GM18867 (cell line): Measurements from ENCODE around the gene TRAFD1.
"Not testable (repeated sequence)": the region's sequence is repeated elsewhere in the genome, so short reads cannot be mapped to it uniquely, and the experiment has no call there.

Source experiments
- ATAC-seq: cut with Tn5 transposase; IDR thresholded peaks from one replicate; pipeline ENCODE4 v1.9.1; 2021; ENCODE audit warnings: mild to moderate bottlenecking, moderate library complexity; ENCODE audit not compliant: unreplicated experiment

TRAFD1 gene

DNA sequence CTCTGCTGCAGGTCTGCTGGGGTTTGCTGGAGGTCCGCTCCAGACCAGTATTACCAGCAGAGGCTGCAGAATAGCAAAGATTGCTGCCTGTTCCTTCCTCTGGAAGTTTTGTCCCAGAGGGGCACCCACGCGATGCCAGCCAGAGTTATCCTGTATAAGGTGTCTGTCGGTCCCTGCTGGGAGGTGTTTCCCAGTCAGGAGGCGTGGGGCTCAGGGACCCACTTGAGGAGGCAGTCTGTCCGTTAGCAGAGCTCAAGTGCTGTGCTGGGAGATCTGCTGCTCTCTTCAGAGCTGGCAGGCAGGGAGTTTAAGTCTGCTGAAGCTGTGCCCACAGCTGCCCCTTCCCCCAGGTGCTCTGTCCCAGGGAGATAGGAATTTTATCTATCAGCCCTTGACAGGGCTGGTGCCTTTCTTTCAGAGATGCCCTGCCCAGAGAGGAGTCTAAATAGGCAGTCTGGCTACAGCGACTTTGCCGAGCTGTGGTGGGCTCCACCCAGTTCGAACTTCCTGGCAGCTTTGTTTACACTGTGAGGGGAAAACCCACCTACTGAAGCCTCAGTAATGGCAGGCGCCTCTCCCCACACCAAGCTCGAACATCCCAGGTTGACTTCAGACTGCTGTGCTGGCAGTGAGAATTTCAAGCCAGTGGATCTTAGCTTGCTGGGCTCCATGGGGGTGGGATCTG is 33.2 kb downstream of the TRAFD1 start:
- not testable (repeated sequence) for ATAC-seq

DNA sequence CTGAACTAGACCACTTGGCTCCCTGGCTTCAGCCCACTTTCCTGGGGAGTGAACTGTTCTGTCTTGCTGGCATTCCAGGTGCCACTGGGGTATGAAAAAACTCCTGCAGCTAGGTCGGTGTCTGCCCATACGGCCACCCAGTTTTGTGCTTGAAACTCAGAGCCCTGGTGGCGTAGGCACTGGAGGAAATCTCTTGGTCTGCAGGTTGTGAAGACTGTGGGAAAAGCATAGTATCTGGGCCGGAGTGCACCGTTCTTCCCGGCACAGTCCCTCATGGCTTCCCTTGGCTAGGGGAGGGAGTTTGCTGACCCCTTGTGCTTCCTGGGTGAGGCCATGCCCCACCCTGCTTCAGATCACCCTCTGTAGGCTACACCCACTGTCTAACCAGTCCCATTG is 33.8 kb downstream of the TRAFD1 start:
- ATAC-seq: no peak

DNA sequence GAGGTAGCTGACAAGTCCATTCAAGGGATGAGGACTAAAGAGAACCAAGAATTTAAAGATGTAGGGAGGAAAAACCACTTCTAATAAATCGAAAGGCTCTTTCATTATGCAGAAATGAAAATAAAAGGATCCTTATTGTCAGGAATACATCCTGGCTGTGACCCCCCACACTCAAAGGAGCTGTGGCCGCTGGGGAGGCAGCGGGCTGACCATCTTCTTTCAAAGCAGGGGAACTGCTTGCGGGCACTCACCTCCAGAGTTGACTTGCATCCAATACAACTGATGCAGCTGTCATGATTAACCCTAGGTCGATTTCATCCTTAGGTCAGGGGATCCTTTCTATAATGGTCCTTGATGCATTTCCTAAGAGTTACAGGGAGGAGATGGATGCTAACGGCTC is 35.3 kb downstream of the TRAFD1 start:
- ATAC-seq: no peak

DNA sequence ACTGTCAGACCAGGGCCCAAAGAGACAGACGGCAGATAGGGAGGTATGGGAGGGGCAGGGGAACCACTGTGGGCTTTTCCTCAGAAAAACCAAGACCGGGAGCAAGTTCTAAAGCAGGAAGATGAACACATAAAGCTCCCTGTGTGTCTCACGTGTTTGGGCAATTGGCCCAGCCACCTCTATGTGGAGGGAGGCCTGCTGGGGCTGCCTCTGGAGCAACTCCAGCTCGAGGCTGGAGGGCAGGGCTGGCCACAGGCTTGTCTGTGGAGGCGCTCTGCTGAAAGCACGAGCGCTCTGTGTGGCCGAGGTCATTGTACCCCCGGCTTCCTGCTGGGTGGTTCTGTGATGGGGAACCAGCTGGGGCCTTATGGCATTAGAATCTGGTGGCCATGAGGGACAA is 36.4 kb downstream of the TRAFD1 start:
- ATAC-seq: no peak

DNA sequence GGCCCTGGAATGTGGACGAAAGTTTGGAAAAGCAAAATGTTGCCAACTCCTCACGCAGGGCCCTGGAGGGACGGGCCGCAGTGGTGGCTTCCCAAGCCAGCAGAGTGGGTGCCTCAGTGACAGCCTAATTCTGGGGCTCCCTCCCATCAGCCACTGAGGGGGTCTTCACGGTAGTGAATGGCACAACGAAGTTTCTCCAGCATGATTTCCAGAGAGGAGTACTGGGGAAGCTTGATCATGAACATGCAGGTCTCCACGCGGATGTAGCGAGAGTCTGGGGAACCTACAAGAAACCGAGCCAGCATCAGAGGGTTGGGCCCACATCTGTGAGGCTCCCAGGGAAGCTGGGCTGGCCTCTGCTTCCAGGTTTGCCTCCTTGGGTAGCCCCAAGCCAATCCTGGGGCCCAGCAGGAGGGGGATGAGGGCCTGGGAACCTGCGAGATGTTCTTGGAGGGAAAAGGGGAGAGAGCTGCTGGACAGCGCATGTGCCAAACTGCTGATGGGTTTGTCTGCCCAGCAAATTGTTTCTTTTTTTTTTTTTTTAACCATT is 37.0 kb downstream of the TRAFD1 start:
- ATAC-seq: no peak

DNA sequence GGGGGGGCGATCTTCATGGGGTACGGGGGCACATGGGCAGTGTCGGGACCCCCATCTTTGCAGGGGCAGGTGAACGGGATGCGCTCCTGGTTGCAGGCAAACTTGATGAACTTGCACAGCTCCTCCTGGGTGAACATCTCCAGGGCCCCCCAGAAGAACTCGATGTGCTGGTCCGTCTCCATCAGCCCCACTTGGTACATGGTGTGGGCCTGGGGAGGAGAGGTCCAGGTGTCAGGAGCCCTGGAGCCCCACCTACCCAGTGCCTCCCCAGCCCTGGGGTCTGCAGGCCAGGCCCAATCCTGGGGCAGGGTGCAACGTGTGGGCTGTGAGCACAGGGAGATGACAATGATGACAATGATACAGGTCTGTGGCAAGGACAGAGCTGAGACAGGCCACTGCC is 37.7 kb downstream of the TRAFD1 start:
- ATAC-seq: no peak

DNA sequence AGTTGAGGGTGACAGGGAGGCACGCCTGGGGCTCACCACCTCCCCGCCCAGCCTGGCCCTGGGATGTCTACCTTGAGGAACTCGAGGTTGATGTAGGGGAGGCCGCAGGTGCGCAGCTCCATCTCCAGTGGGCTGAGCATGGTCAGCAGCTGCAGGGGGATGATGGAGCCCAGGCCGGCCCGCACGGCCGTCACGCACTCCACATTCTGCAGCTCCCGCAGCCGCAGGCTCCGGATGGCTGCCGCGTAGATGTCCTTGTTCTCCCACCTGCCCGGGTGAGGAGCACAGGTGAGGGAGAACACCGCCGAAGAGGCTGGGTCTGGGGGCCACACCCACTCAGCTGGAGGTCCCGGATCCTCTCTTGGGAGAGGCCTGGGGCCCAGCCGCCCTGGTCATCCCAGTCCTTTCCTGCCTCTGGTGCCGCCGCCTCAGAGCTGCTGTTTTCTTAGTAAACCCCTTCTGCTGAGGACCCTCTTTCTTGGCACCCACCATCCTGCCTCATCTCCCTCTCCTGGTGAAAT is 38.2 kb downstream of the TRAFD1 start:
- no peak for ATAC-seq

DNA sequence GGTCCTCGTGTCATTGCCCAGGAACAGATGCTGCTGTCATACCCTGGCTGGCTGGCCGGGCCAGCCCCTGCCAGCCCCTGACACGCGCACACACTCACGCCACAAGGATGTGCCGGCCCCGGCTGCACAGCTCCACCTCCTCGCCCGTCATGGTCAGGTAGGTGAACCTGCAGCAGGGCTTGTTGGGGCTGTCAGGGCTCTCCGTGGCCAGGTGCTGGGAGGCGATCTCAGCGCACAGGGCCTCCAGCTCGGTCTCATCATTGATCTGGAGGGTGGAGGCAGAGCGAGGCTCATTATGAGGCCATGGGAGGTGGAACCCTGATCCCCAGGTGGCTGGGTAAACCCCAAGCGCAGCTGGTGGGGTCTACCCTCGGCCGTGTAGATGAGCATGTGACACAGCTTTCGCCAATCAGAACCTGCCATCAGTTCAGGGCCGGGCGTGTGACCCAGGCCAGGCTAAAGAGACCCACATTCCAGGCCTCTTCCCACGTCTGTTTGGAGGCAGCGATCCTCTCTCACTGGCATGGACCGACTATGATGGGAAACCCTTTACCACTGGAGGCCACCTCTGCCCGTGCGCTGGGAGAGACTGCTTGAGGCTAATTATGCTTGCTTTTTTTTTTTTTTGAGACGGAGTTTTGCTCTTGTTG is 38.8 kb downstream of the TRAFD1 start:
- ATAC-seq: no peak

DNA sequence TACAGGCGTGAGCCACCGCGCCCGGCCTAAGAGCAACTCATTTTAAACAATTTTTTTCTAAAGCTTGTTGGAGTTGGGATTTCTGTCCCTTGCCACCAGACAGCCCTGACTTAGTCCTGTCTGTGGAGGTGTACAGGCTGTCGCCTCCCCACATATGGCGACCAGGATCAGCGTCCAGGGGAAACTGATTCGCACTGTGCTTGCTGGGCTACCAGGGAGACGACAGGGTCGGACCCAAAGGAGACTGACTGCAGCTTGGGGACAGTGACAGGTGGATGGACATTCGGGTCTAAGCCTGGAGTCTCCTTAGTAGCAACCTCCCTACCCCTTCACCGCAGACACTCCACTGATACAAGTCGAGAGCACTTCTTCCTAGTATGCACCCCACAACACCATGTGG is 40.3 kb downstream of the TRAFD1 start:
- no peak for ATAC-seq

DNA sequence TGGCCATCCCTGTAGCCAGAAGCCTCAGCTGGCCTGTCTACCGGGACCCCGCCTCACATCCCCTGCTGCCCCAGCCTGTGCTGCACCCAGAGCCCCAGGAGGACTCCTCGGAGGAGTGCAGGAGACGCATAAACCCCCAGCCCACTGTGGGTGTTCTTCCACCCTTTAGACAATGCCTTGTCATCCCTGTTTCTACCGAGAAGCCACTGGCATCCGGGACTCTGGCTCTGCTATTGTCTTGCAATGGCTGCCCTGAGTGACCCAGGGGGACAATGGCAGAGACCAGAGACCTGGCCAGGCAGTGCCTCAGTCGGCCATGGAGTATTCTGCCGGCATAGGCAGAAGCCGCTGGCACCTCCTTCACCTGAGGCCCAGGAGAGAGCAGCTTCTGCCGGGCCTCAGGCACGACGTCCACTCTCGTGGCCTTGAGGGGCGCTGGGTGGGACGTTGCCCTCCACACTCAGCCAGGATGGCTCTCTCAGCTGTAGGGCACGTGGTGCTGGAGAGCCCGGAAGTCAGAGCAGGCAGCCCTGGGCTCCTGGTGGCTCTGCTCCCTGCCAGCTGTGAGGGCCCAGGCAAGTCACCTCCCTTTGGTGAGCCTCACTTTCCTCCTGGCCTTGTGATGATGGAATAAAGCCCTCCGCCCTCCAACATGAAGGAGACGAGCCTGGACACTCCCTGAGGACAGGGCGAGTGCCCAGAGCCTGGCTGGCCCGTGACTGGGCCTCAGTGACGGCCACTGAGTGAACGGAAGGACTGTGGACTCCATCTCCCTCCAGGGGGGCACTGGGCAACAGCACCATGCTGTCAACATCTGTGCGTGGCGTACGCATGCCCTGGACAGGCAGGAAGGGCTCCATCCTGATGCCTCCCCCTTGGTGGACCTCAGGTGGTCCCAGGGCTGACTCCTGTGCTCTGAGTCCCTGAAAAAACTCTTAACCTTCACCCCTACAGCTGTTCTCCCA is 41.0 kb downstream of the TRAFD1 start:
- no peak for ATAC-seq

DNA sequence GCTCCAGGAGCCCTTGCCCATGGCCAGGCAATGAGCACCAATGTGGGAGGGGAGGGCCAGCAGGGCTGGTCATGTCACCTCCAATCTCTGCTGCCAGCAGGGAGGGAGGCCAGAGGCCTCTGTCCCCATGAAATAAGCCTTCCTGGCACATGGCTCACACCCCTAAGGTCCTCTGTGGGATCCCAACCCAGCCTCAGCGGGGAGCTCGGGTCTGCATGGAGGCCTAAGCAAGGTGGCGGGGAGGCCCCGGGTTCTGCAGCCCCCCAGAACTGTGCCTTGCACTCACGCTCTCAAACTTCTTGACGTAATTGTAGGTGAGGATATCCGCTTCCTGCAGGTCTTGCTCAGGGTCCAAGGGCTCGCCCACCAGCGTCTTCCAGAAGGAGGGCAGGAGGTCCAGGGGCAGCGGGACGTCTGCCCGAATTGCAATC is 41.7 kb downstream of the TRAFD1 start:
- ATAC-seq: no peak

DNA sequence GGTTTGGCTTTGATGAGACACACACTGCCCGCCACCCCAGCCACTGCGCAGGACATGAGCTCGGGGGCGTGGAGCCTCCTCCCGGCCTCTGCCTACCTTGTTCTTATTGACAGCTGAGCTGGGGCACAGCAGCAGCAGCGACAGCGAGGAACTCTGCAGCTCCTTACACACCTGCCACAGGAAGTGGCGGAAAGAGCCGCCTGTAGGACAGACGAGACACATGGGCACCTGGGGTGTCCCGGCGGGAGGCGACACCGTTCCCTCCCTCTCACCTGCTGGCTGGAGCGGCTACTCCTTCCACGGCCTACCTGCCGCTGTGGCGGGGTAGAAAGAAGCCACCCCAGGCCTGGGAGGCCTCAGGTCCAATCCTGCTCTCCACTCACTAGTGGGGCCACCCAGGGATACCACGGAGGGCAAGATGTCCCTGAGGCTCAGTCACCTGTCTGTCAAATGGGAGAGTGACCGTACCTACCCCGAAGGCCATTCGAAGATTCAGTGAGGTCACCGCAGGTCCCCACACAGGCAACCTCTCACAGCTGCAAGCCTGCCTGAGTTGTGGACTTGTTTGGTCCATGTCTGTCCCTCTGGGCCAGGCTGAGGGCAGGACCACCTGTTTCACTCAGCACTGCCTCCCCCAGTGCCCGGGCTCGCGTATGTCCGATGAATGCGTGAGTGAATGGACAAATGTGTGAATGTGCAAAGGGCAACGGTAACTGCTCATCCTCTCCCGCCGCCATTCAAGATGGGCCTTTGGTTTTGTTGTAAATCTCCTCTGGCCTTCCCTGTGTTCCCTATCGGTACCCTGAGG is 42.6 kb downstream of the TRAFD1 start:
- no peak for ATAC-seq

DNA sequence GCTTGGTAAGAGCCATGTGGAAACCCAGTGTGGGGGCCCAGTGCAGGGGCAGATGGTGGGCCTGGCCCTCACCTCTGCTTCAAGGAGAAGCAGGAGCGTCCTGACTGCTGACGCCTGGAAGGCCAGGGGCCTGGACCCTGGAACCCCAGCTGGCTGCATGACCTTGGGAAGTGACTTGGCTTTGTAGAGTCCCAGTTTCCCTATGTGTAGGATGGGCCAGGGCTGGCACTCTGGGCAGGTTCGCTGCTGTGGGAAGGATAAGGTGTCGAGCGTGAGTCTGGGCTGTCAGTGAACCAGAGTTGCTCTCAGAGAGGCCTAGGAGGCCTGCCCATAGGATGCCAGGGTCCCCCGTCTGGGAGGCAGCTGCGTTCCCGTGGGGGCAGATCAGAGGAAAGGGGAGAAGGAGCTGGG is 43.2 kb downstream of the TRAFD1 start:
- no peak for ATAC-seq

DNA sequence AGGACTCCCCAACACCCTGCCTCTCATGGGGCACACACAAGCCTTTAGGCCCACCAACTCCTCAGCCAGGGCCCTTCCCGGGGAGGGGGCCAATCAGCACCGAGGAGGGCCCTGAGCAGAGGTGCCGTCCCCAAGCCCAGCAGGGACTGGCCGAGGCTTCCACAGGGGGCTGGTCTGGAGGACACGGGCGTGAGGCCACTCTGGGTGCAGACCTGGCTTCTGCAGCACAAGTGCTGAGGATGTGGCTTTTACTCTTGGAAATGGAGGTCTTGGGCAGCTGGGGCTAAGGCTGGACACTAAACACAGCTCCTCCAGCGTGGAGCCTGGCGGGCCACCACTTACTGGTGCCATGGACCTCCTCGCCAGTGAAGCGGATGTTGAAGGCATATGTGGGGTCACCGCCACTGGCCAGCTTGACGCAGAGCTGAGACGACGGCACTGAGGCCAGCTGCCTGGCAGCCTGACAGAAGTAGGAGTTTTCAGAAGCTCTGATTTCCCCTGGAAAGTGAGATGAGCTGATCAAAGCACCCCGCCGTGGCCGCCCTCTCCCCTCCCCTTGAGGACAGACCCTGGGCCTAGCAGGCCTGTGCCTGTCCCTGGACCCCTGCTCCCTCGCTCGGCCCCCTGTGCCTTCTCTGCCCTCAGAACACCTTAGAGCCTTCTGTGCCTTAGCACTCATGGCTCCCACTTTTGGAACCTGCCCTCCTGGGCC is 44.0 kb downstream of the TRAFD1 start:
- ATAC-seq: no peak

DNA sequence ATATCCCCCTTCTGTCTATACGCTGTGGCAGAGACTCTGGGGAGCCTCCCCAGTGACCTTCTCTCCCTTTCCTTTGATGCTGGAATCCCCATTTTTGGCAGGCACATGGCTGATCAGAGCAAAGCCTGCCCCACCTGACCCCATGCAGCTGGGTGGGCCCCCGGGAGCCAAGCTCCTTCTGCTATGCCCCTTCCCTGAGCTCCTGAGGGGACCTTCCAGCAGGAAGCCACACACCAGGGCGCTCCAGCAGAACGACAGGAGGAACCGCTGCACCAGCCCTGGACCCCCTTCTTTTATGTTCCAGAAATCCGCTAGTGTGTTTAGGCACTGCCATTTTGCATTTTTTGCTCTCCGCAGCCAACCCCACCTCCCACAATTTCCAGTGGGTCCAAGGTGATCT is 44.6 kb downstream of the TRAFD1 start:
- no peak for ATAC-seq

DNA sequence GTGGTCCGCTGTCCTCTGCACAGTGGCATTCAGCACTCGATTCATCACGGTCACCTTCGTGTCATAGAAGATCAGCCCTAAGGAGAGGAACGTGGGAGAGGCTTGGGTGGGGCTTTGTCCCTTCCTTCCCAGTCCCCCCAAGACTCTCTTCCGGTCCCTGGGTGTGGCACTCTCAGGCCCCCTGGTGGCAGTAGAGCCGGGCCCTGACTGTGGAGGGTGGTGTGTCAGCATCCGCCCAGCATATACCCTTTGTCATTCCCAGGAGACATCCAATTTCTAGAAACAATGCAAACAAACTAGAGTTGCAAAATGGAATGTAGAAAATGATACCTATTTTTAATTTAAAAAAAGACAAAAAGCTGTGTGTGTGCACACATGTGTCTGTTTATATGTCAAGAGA is 45.0 kb downstream of the TRAFD1 start:
- ATAC-seq: no peak

DNA sequence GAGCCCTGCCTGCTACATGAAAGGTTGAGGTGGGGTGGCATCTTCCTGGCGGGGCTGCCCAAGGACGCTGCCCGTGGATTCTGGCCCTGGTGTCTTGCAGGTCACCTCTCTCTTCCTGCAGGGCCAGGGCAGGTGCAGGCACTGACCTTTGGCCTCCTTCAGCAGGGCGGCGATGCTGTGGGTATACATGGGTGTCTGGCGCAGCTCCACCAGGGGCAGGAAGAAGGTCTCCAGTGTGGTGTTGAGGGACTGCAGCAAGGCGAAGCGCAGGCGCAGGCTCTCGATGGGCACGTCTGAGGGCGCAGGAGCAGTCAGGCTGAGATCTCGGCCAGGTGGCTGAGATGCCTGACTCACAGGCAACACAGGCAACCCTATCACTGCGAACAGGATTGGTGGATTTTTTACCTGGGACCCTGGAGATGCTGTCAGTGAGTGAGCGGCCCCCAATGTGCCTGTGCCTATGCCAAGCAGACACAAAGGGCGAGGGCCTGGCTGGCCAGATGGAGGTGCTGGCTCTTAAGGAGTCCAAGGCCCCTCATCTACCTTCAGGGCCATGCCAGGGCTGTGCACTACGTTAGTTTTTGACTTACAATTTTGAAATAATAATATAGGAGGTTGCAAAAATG is 45.7 kb downstream of the TRAFD1 start:
- ATAC-seq: no peak

DNA sequence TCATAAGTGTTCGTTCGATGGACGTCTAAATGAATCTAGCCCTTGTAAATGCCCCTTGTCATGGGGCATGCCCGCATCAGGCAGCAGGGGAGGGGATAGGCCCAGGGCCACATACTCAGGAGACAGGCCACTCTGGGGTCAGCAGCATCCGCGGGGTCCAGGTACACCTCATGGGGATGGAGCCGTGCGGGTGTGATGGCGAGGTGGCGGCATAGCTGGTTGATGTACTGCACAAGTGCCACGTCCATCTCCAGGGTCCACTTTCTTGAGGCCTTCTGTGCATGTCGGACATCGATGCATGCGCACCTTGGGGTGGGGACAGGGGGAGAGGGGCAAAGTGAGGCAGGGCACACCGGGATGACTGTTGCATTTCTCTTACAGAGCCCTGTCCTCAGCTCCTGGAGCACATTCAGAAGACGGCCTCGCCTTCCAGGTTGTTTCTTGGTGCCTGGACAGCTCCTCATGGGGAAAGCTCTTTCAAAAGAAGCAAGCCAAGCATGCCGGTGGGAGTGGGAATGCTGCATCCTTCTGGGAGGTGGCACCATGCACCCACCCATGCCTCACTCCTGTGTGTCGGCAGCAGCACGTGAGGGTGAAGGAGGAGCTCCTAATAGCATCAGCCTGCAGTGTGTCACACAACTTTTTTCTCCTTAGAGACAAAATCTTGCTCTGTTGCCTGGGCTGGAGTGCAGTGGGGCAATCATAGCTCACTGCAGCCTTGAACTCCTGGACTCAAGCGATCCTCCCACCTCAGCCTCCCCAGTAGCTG is 47.4 kb downstream of the TRAFD1 start:
- ATAC-seq: no peak
